Astrocyte (in vitro differentiated cells and primary cell): ENCODE measurements around the gene EXOC6. TPM values are rescaled to one million over a fixed set of nuclear protein-coding genes. Genes with fewer than 3 reads are reported as not detected.

Source experiments
- DNase-seq: peaks from one replicate; pipeline ENCODE4 v3.0.0-alpha.2; 2010; ENCODE audit warnings: low read depth
- FAIRE-seq: peaks from 2 replicates; lab custom pipeline; 2011; peaks lifted over from hg19 to GRCh38; lab: Jason Lieb, UNC
- H2AFZ ChIP-seq: 2 replicates; pipeline ENCODE4 v1.6.0; 2012; ENCODE audit warnings: low read depth, low read length, inconsistent platforms
- H3K27ac ChIP-seq: 2 replicates; pipeline ENCODE4 v1.5.1; 2011; ENCODE audit warnings: low read depth, low read length, inconsistent platforms
- H3K27me3 ChIP-seq: 2 replicates; pipeline ENCODE4 v1.6.0; 2011; ENCODE audit warnings: low read length, inconsistent platforms; ENCODE audit not compliant: insufficient read depth
- H3K36me3 ChIP-seq: 2 replicates; pipeline ENCODE4 v1.5.1; 2011; ENCODE audit warnings: low read length, inconsistent platforms; ENCODE audit not compliant: insufficient read depth
- H3K4me1 ChIP-seq: 2 replicates; pipeline ENCODE4 v1.5.1; 2011; ENCODE audit warnings: low read length, inconsistent platforms; ENCODE audit not compliant: insufficient read depth
- H3K4me2 ChIP-seq: 2 replicates; pipeline ENCODE4 v1.6.0; 2012; ENCODE audit warnings: low read length, inconsistent platforms
- H3K4me3 ChIP-seq: 2 replicates; pipeline ENCODE4 v1.5.1; 2011; ENCODE audit warnings: low read depth, mild to moderate bottlenecking, low read length, inconsistent platforms; ENCODE audit not compliant: insufficient read depth
- H3K79me2 ChIP-seq: 2 replicates; pipeline ENCODE4 v1.6.0; 2012; ENCODE audit warnings: mild to moderate bottlenecking, low read length, inconsistent platforms; ENCODE audit not compliant: insufficient read depth
- H3K9ac ChIP-seq: 2 replicates; pipeline ENCODE4 v1.6.0; 2012; ENCODE audit warnings: mild to moderate bottlenecking, low read length, inconsistent platforms
- H3K9me3 ChIP-seq: 2 replicates; pipeline ENCODE4 v1.5.1; 2012; ENCODE audit warnings: low read depth, mild to moderate bottlenecking, low read length, inconsistent platforms; ENCODE audit not compliant: insufficient read depth
- H4K20me1 ChIP-seq: 2 replicates; pipeline ENCODE4 v1.6.0; 2012; ENCODE audit warnings: low read length, inconsistent platforms; ENCODE audit not compliant: insufficient read depth
- H3K27ac Mint-ChIP-seq: one replicate; pipeline ENCODE4 v1.8.0; 2021; ENCODE audit warnings: mild to moderate bottlenecking, mixed read lengths; ENCODE audit not compliant: unreplicated experiment
- H3K27me3 Mint-ChIP-seq: one replicate; pipeline ENCODE4 v1.8.0; 2021; ENCODE audit warnings: low read depth, mixed read lengths; ENCODE audit not compliant: unreplicated experiment
- H3K36me3 Mint-ChIP-seq: one replicate; pipeline ENCODE4 v1.8.0; 2021; ENCODE audit warnings: low read depth, mixed read lengths; ENCODE audit not compliant: unreplicated experiment
- H3K4me1 Mint-ChIP-seq: one replicate; pipeline ENCODE4 v1.8.0; 2021; ENCODE audit warnings: low read depth, mixed read lengths; ENCODE audit not compliant: unreplicated experiment
- H3K4me3 Mint-ChIP-seq: one replicate; pipeline ENCODE4 v1.8.0; 2021; ENCODE audit warnings: mild to moderate bottlenecking, moderate library complexity, mixed read lengths; ENCODE audit not compliant: unreplicated experiment
- H3K9me3 Mint-ChIP-seq: one replicate; pipeline ENCODE4 v1.8.0; 2021; ENCODE audit warnings: mild to moderate bottlenecking, mixed read lengths; ENCODE audit not compliant: unreplicated experiment
- CTCF ChIP-seq: IDR thresholded peaks from 2 replicates; pipeline ENCODE4 v1.5.1; 2011; ENCODE audit warnings: low read depth, mild to moderate bottlenecking, inconsistent platforms, low read length, moderate library complexity; ENCODE audit not compliant: insufficient read depth
- EZH2 ChIP-seq: IDR thresholded peaks from 2 replicates; pipeline ENCODE4 v1.6.1; 2012; ENCODE audit warnings: mild to moderate bottlenecking, low read length, inconsistent platforms; ENCODE audit not compliant: insufficient read depth
- total RNA-seq: library from RNA; stranded (reverse); gene quantifications from 2 replicates; pipeline ENCODE4 v1.2.1, GENCODE V29; 2021

EXOC6 gene
- total RNA-seq, 1 donor from 2014 or later, result 4.9 TPM

- no peaks in the 10 kb centered on the region for H3K27me3 ChIP-seq
- H3K27ac ChIP-seq, result no peak overlapping the region
- Mint-ChIP-seq H3K36me3 (no peaks in the 10 kb centered on the region), H3K27me3 (no peaks in the 10 kb centered on the region), H3K27ac (no peak overlapping the region), H3K9me3 (peaks cover 4% of the 10 kb centered on the region), H3K4me1 (no peaks in the 10 kb centered on the region), H3K4me3 (no peak overlapping the region)
- DNase-seq, result no peak
- H3K79me2 ChIP-seq, result no peaks in the 10 kb centered on the region
- H3K4me2 ChIP-seq, result no peak overlapping the region
- TF ChIP-seq EZH2 (no peak), CTCF (no peak)
- H4K20me1 ChIP-seq, result no peaks in the 10 kb centered on the region
- H3K4me3 ChIP-seq, result no peak overlapping the region
- H2AFZ ChIP-seq, result no peak overlapping the region
- H3K9me3 ChIP-seq, result no peaks in the 10 kb centered on the region
- no peak overlapping the region for H3K9ac ChIP-seq
- H3K4me1 ChIP-seq, result no peaks in the 10 kb centered on the region
- FAIRE-seq, result no peak
- no peaks in the 10 kb centered on the region for H3K36me3 ChIP-seq
These were observed 68.1 kb downstream of the EXOC6 start for GRCh38 chr10:92916433-92916832.

- FAIRE-seq, result no peak
These were observed 70.3 kb downstream of the EXOC6 start for GRCh38 chr10:92918603-92919002.

More at GRCh38 chr10:92918603-92919002, 70.3 kb downstream of the EXOC6 start:
- H3K36me3 Mint-ChIP-seq, result no peaks in the 10 kb centered on the region
- no peaks in the 10 kb centered on the region for H3K9me3 ChIP-seq
- H3K9ac ChIP-seq, result no peak overlapping the region
- no peaks in the 10 kb centered on the region for H3K27me3 ChIP-seq
- H3K4me3 Mint-ChIP-seq, result no peak overlapping the region
- no peaks in the 10 kb centered on the region for H3K27me3 Mint-ChIP-seq
- H3K9me3 Mint-ChIP-seq, result peaks cover 5% of the 10 kb centered on the region
- H3K27ac ChIP-seq, result no peak overlapping the region
- no peak overlapping the region for H3K4me3 ChIP-seq
- H3K4me1 Mint-ChIP-seq, result peaks cover 2% of the 10 kb centered on the region
- no peak for TF ChIP-seq CTCF
- no peak for TF ChIP-seq EZH2
- no peaks in the 10 kb centered on the region for H4K20me1 ChIP-seq
- no peak for DNase-seq
- no peak overlapping the region for H3K4me2 ChIP-seq
- no peaks in the 10 kb centered on the region for H3K79me2 ChIP-seq
- H3K4me1 ChIP-seq, result no peaks in the 10 kb centered on the region
- H2AFZ ChIP-seq, result no peak overlapping the region
- no peaks in the 10 kb centered on the region for H3K36me3 ChIP-seq
- H3K27ac Mint-ChIP-seq, result no peak overlapping the region
